ENCODE results near the gene CDKN2AIP. TPM values are rescaled to one million over a fixed set of nuclear protein-coding genes. Genes with fewer than 3 reads are reported as not detected.

The CDKN2AIP gene
- total RNA-seq, 2 donors from 2014 or later = 25.9 to 33.4 TPM

DNA sequence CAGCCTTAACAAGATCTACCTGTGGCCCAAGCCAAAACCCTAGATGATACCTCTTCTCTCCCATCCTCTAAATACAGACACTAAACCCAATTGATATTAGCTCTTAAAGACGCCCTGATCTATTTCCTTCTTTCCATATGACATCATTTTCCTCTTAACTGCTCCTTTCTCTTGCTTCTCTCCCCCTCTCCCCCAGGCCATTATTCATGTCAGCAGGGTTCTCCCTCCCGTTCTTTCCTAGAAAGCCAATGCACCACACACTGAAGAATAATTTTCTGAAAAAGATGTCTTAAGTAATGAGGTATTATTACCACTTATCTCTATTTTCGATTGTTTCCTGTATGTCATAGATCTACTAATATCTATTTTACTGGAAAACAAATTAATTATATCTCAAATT, 50.7 kb downstream of the CDKN2AIP start:
- DNase-seq (no peak), ATAC-seq (no peak)
- Mint-ChIP-seq H3K4me1 (peaks cover 7% of the 10 kb centered on the region), H3K4me3 (no peak overlapping the region), H3K27ac (no peak overlapping the region), H3K27me3 (no peaks in the 10 kb centered on the region), H3K36me3 (ENCODE audit: low read depth) (peaks cover 7% of the 10 kb centered on the region)
- H3K9me3 ChIP-seq (ENCODE audit: control insufficient read depth, low read length, poor library complexity, severe bottlenecking) = no peaks in the 10 kb centered on the region

Other genes starting within 250 kb of the CDKN2AIP start
- not detected for gene CLDN22, start 124.4 kb upstream of the CDKN2AIP start, total RNA-seq
- not detected for gene CLDN24, start 122.2 kb upstream of the CDKN2AIP start, total RNA-seq
- gene ING2, start 60.4 kb downstream of the CDKN2AIP start, total RNA-seq = 10 to 100 TPM in 1 of 2 donors, 1 to 10 TPM in 1; 9.1 to 11.2 TPM
- 10 to 100 TPM in 1 of 2 donors, 1 to 10 TPM in 1; 9.2 to 18.2 TPM for gene RWDD4, start 214.5 kb downstream of the CDKN2AIP start, total RNA-seq
- 10 to 100 TPM; 24.7 to 27.3 TPM for gene TRAPPC11, start 214.7 kb downstream of the CDKN2AIP start, total RNA-seq

Data from T-helper 17 cell (primary cell).